K562 (cell line): ENCODE results near the gene GLT1D1. TPM values are rescaled to one million over a fixed set of nuclear protein-coding genes. Genes with fewer than 3 reads are reported as not detected.

Experiments used
- ATAC-seq: fragments of 200-7000 bp; cut with Tn5 transposase; 3 replicates; pipeline ENCODE4 v1.9.1; 2020; ENCODE audit warnings: moderate library complexity
- BruUV-seq: library from RNA; stranded (reverse); fragments of 400-500 nt; replicated peaks from 2 replicates; lab custom pipeline; 2021; lab: Mats Ljungman, UMichigan
- CTCF ChIA-PET: fragments of 300-600 bp; formaldehyde crosslinking; extraction: SDS; loops from one replicate; lab custom pipeline; 2021; ENCODE audit warnings: low intra/inter-chr PET ratio; lab: Yijun Ruan, JAX
- POLR2A ChIA-PET: fragments of 300-600, 350-650 bp; sonication (Branson Sonifier 250); formaldehyde crosslinking; extraction: SDS; loops from one replicate; lab custom pipeline; 2021; ENCODE audit warnings: antibody characterized with exemption, inconsistent platforms; lab: Yijun Ruan, JAX
- DNase-seq, 4 experiments: peaks; one replicate each; pipeline versions ENCODE4 v3.0.0 to v3.0.0-alpha.2; 2011 to 2018; ENCODE audit warnings: low spot score in 3 of 4, mixed read lengths in 3 of 4; ENCODE audit errors: extremely low read depth in 1 of 4
- FAIRE-seq: peaks from 2 replicates; lab custom pipeline; 2011; peaks lifted over from hg19 to GRCh38; lab: Jason Lieb, UNC
- H2AFZ ChIP-seq: 2 replicates; pipeline ENCODE4 v1.6.0; 2011; ENCODE audit warnings: low read depth, low read length, control low read depth, inconsistent platforms
- H3K27ac ChIP-seq: fragments of 200-600 bp; 3 replicates; pipeline ENCODE4 v1.8.0; 2011; ENCODE audit warnings: low read depth, mild to moderate bottlenecking, control low read depth, inconsistent platforms, low read length, moderate library complexity, mixed read lengths; ENCODE audit errors: extremely low read depth
- H3K27me3 ChIP-seq, 2 experiments: fragments of 300-600 bp in 1 of 2; 2 replicates in 1 of 2; 3 replicates in 1 of 2; pipeline versions ENCODE4 v1.6.0 to v1.8.0; 2011; ENCODE audit warnings: inconsistent platforms in 2 of 2, low read length in 2 of 2, mild to moderate bottlenecking in 1 of 2, mixed read lengths in 1 of 2, moderate library complexity in 1 of 2; ENCODE audit not compliant: control insufficient read depth in 2 of 2, insufficient read depth in 2 of 2
- H3K36me3 ChIP-seq: fragments of 300-600 bp; 3 replicates; pipeline ENCODE4 v1.8.0; 2011; ENCODE audit warnings: mild to moderate bottlenecking, low read length, inconsistent platforms; ENCODE audit not compliant: control insufficient read depth, insufficient read depth
- H3K4me1 ChIP-seq, 2 experiments: fragments of 200-600 bp in 1 of 2; replicated peaks in 1 of 2; 2 replicates in 1 of 2; 3 replicates in 1 of 2; pipeline versions ENCODE4 v1.5.1 to v1.8.0; 2011; ENCODE audit warnings: inconsistent platforms in 2 of 2, low read length in 2 of 2, mild to moderate bottlenecking in 1 of 2, mixed read lengths in 1 of 2, moderate library complexity in 1 of 2; ENCODE audit not compliant: control insufficient read depth in 2 of 2, insufficient read depth in 2 of 2
- H3K4me2 ChIP-seq: 2 replicates; pipeline ENCODE4 v1.6.1; 2011; ENCODE audit warnings: low read length, control low read depth, inconsistent platforms, mixed read lengths; ENCODE audit not compliant: insufficient read depth
- H3K4me3 ChIP-seq: fragments of 200-600 bp; sonication (generic), shearing (Covaris generic); 2 replicates; pipeline ENCODE4 v1.5.1; 2016; ENCODE audit warnings: control low read depth, inconsistent platforms
- H3K79me2 ChIP-seq: fragments of 200-600 bp; 3 replicates; pipeline ENCODE4 v1.8.0; 2011; ENCODE audit warnings: low read length, inconsistent platforms; ENCODE audit not compliant: control insufficient read depth, insufficient read depth
- H3K9ac ChIP-seq, 2 experiments: 2 replicates each; pipeline versions ENCODE4 v1.6.0 to v1.6.1; 2011; ENCODE audit warnings: low read depth in 2 of 2, low read length in 2 of 2, control low read depth in 1 of 2, inconsistent platforms in 1 of 2, mild to moderate bottlenecking in 1 of 2, mixed read lengths in 1 of 2; ENCODE audit not compliant: insufficient read depth in 1 of 2
- H3K9me1 ChIP-seq: one replicate; pipeline ENCODE4 v1.6.0; 2011; ENCODE audit warnings: inconsistent platforms, mild to moderate bottlenecking, low read length, moderate library complexity; ENCODE audit not compliant: control insufficient read depth, insufficient read depth
- H3K9me3 ChIP-seq: replicated peaks from 2 replicates; pipeline ENCODE4 v1.5.1; 2011; ENCODE audit warnings: low read depth, low read length, inconsistent platforms; ENCODE audit not compliant: control insufficient read depth, insufficient read depth
- H4K20me1 ChIP-seq: replicated peaks from 2 replicates; pipeline ENCODE4 v1.6.1; 2011; ENCODE audit warnings: low read length, inconsistent platforms, mixed read lengths; ENCODE audit not compliant: control insufficient read depth, insufficient read depth
- JUNB ChIP-seq: fragments of 450-650 bp; formaldehyde crosslinking; conservative IDR thresholded peaks from 2 replicates; pipeline ENCODE4 v1.4.0; 2020; ENCODE audit warnings: mild to moderate bottlenecking
- NELFE ChIP-seq: IDR thresholded peaks from 2 replicates; pipeline ENCODE4 v1.6.1; 2011; ENCODE audit warnings: mild to moderate bottlenecking; ENCODE audit not compliant: insufficient read depth, insufficient read length
- RBM22 ChIP-seq: fragments of 200-400 bp; formaldehyde crosslinking; IDR thresholded peaks from 2 replicates; pipeline ENCODE4 v1.6.1; 2018; ENCODE audit warnings: low read length, low read depth; ENCODE audit not compliant: poor library complexity, severe bottlenecking
- ZBTB43 ChIP-seq: sonication (generic); formaldehyde crosslinking; IDR thresholded peaks from 2 replicates; pipeline ENCODE4 v1.8.0; 2023; ENCODE audit warnings: mild to moderate bottlenecking, missing genetic modification reagents
- ZC3H11A ChIP-seq: IDR thresholded peaks from 2 replicates; pipeline ENCODE4 v1.6.1; 2012; ENCODE audit warnings: low read depth, low read length, improper control_type of control experiment
- ZNF589 ChIP-seq: fragments of 200-800 bp; sonication (Bioruptor generic); IDR thresholded peaks from 2 replicates; pipeline ENCODE4 v1.6.1; 2016; ENCODE audit warnings: low read depth, missing genetic modification characterization, missing compliant biosample characterization
- WGBS: fragments of 100-300 bp; shearing (Covaris generic); methylation state at CpG from one replicate; pipeline ENCODE4 v1.1.6; 2016; ENCODE audit warnings: low coverage, mixed read lengths; ENCODE audit not compliant: insufficient coverage; ENCODE audit errors: missing lambda C conversion rate; 5-methylcytosine and 5-hydroxymethylcytosine counted together
- in situ Hi-C: fragments of 300-500 bp; cut with MboI; formaldehyde crosslinking; loops from 4 replicates; pipeline ENCODE4 v1.15.0; 2018; ENCODE audit warnings: inconsistent platforms, mixed read lengths
- intact Hi-C: fragments of 100-400 bp; cut with micrococcal nuclease; formaldehyde crosslinking; loops from 2 replicates; pipeline ENCODE4 v1.14.2; 2022
- polyA plus RNA-seq, 8 experiments: library from polyadenylated mRNA; depleted of rRNA in 4 of 8; stranded (reverse) in 5 of 8; unstranded in 3 of 8; fragments of >200 nt; fragmentation: Nextera tagmentation in 2 of 8; fragmentation: Illumina TruSeq in 1 of 8; extraction: Ambion mirVana in 2 of 8; extraction: Trizol in 1 of 8; gene quantifications; 2 replicates each; pipeline versions ENCODE4 v1.2.1 to v1.2.3, GENCODE V29; 2011 to 2014; ENCODE audit warnings: inconsistent platforms in 1 of 8, missing spikeins in 1 of 8
- total RNA-seq, 7 experiments: library from RNA; depleted of rRNA in 6 of 7; stranded (reverse); fragments of >200 nt in 6 of 7; fragmentation: Illumina TruSeq in 2 of 7; extraction: Trizol in 2 of 7; gene quantifications; 2 replicates each; pipeline versions ENCODE4 v1.2.1 to v1.2.3, GENCODE V29; 2011 to 2021; ENCODE audit warnings: low replicate concordance in 1 of 7
- TF ChIP-seq, protein P1 (sequence below): fragments of 250-450 bp; sonication (Bioruptor Pico); IDR thresholded peaks from 2 replicates; pipeline ENCODE4 v1.4.0; 2020

The GLT1D1 gene
- total and polyA plus RNA-seq, 9 of the 15 experiments (the other 6 are each of a cell fraction or from before 2014, with no cell fraction given): 0.04 TPM; not detected in 8

DNA sequence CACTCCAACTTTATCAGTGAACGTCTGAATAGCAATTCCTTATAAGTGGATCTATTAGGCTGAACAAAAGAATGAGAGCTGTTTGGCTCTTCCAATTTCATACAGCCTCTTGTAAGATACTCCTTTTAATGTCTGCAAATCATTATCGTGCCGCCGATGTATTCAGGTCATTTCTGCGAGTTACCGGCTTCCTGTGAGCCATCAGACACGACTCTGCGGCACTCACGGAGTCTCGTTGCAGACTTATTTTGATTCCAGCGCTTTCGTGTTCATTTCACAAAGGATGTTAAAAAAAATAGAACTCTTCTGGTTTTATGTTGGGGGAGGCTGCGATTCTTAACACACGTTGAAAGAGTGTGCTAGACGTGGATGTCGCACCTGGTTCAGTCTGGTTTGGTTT, 106.6 kb downstream of the GLT1D1 start (continued):
- no peak for TF ChIP-seq ZBTB43
- TF ChIP-seq ZC3H11A: no peak
- no peak for TF ChIP-seq JUNB (CRISPR knock-in tag)
- no peak for TF ChIP-seq ZNF589 (CRISPR knock-in tag)
- TF ChIP-seq, protein P1, sequence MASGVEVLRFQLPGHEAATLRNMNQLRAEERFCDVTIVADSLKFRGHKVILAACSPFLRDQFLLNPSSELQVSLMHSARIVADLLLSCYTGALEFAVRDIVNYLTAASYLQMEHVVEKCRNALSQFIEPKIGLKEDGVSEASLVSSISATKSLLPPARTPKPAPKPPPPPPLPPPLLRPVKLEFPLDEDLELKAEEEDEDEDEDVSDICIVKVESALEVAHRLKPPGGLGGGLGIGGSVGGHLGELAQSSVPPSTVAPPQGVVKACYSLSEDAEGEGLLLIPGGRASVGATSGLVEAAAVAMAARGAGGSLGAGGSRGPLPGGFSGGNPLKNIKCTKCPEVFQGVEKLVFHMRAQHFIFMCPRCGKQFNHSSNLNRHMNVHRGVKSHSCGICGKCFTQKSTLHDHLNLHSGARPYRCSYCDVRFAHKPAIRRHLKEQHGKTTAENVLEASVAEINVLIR (CRISPR knock-in tag): no peak
- no peak for TF ChIP-seq NELFE

GRCh38 chr12:128961308-128961902, 108.1 kb downstream of the GLT1D1 start:
- no peaks in the 10 kb centered on the region for H3K9me1 ChIP-seq
- H3K9me3 ChIP-seq: no peaks in the 10 kb centered on the region
- H3K4me1 ChIP-seq: no peaks in the 10 kb centered on the region
- H3K4me3 ChIP-seq: no peak overlapping the region
- H3K36me3 ChIP-seq: no peaks in the 10 kb centered on the region
- intact Hi-C loops (no loop called here), in situ Hi-C loops (no loop called here)
- ATAC-seq (no peak), DNase-seq (no peak), FAIRE-seq (no peak)
- H3K79me2 ChIP-seq: no peaks in the 10 kb centered on the region
- no peak overlapping the region for H3K9ac ChIP-seq
- no peak overlapping the region for H3K27ac ChIP-seq
- BruUV-seq: no TSS peak
- POLR2A ChIA-PET: no interaction called here
- WGBS: 3% methylated on average over 8 of the region's 8 CpGs
- H4K20me1 ChIP-seq: 0 out of 2 replicates have a peak, but pooled peaks cover 2% of the 10 kb centered on the region
- CTCF ChIA-PET: no interaction called here
- peaks cover 20 to 40% of the 10 kb centered on the region in 2 experiments; a peak in 3 of 5 replicates for H3K27me3 ChIP-seq
- no peak overlapping the region for H3K4me2 ChIP-seq
- H2AFZ ChIP-seq: no peak overlapping the region
- TF ChIP-seq RBM22: no peak
